HG03045 (cell line): ENCODE measurements around the gene PRX.
"Not testable (repeated sequence)": the region's sequence is repeated elsewhere in the genome, so short reads cannot be mapped to it uniquely, and the experiment has no call there.

ENCODE experiments used
- ATAC-seq: cut with Tn5 transposase; IDR thresholded peaks from one replicate; pipeline ENCODE4 v1.9.1; 2021; ENCODE audit warnings: mild to moderate bottlenecking, moderate library complexity; ENCODE audit not compliant: unreplicated experiment

The PRX gene

GRCh38 chr19:40413291-40413845 lies at the start of gene PRX:
PRX (minus strand) TSS chr19:40413378; CDS start chr19:40407932, 5,446 bp downstream.
- no peak for ATAC-seq

- ATAC-seq: no peak
Measured at GRCh38 chr19:40461669-40462221, 48.6 kb upstream of the PRX start.

- ATAC-seq: no peak
Measured at GRCh38 chr19:40460185-40460584, 47.0 kb upstream of the PRX start.

- no peak for ATAC-seq
Measured at GRCh38 chr19:40458597-40458974, 45.4 kb upstream of the PRX start.

- ATAC-seq: no peak
Measured at GRCh38 chr19:40457953-40458596, 44.9 kb upstream of the PRX start.

- no peak for ATAC-seq
Measured at GRCh38 chr19:40457048-40457447, 43.9 kb upstream of the PRX start.

GRCh38 chr19:40453943-40454342 lies 40.8 kb upstream of the PRX start:
- ATAC-seq: not testable (repeated sequence)

- ATAC-seq: no peak
Measured at GRCh38 chr19:40453151-40453735, 40.1 kb upstream of the PRX start.

- ATAC-seq: no peak
Measured at GRCh38 chr19:40452016-40452415, 38.8 kb upstream of the PRX start.

GRCh38 chr19:40450664-40451063 lies 37.5 kb upstream of the PRX start:
- ATAC-seq: no peak

GRCh38 chr19:40449506-40449905 lies 36.3 kb upstream of the PRX start:
- no peak for ATAC-seq

- ATAC-seq: no peak
Measured at GRCh38 chr19:40446263-40446784, 33.1 kb upstream of the PRX start.

GRCh38 chr19:40445780-40446262 lies 32.6 kb upstream of the PRX start:
- no peak for ATAC-seq

- no peak for ATAC-seq
Measured at GRCh38 chr19:40444825-40445312, 31.7 kb upstream of the PRX start.

GRCh38 chr19:40444000-40444824 lies 31.0 kb upstream of the PRX start, which contains the start of gene SERTAD3:
SERTAD3 (minus strand) TSS chr19:40444335; CDS start chr19:40442080, 2,255 bp downstream.
- ATAC-seq: peak; percentile 70

- peak; percentile 67 for ATAC-seq
Measured at GRCh38 chr19:40443131-40443999, 30.2 kb upstream of the PRX start.

GRCh38 chr19:40442328-40443130 lies 29.4 kb upstream of the PRX start:
- ATAC-seq: no peak

- ATAC-seq: no peak
Measured at GRCh38 chr19:40441719-40442253, 28.6 kb upstream of the PRX start.

- ATAC-seq: no peak
Measured at GRCh38 chr19:40438284-40438683, 25.1 kb upstream of the PRX start.
